ENCODE results near the gene AQP7.

- TF ChIP-seq CTCF (IDR thresholded peaks at IDR 0.05; ENCODE audit: poor library complexity, severe bottlenecking): no peak
- no peak for TF ChIP-seq TAF1 (IDR thresholded peaks at IDR 0.05; ENCODE audit: low read depth)
- TF ChIP-seq EP300 (conservative IDR thresholded peaks at IDR 0.05; ENCODE audit: poor library complexity, severe bottlenecking): no peak
- TF ChIP-seq POLR2AphosphoS5 (IDR thresholded peaks at IDR 0.05): no peak
- no peak for TF ChIP-seq EZH2 (IDR thresholded peaks at IDR 0.05; ENCODE audit: borderline replicate concordance, insufficient read depth, low read length, poor library complexity, severe bottlenecking)
- TF ChIP-seq MXI1 (conservative IDR thresholded peaks at IDR 0.05; ENCODE audit: poor library complexity, severe bottlenecking): no peak
- TF ChIP-seq REST (IDR thresholded peaks at IDR 0.05; ENCODE audit: borderline replicate concordance): no peak
- TF ChIP-seq SMC3 (conservative IDR thresholded peaks at IDR 0.05; ENCODE audit: poor library complexity): no peak
- no peak for TF ChIP-seq RAD21 (conservative IDR thresholded peaks at IDR 0.05)
Observed at GRCh38 chr9:33351547-33351946, 50.8 kb downstream of the AQP7 start.

Data from neural cell (in vitro differentiated cells).